Thymus (tissue), 11 donors: ENCODE results near the gene SHD. TPM values are rescaled to one million over a fixed set of nuclear protein-coding genes. Genes with fewer than 3 reads are reported as not detected.

Source experiments
- DNase-seq, 9 donors: peaks; one replicate each; pipeline ENCODE4 v3.0.0-alpha.2; 2013; ENCODE audit warnings: low spot score in 9 of 9, low read depth in 6 of 9, missing footprints in 1 of 9
- H3K27ac ChIP-seq, 2 donors: one replicate each; pipeline ENCODE4 v1.5.1; 2013; ENCODE audit warnings: control low read depth in 1 of 2, low read depth in 1 of 2, low read length in 1 of 2, mild to moderate bottlenecking in 1 of 2, moderate library complexity in 1 of 2
- H3K27me3 ChIP-seq, 2 donors: one replicate each; pipeline ENCODE4 v1.5.1; 2013; ENCODE audit warnings: low read length in 1 of 2; ENCODE audit not compliant: control insufficient read depth in 2 of 2, insufficient read depth in 1 of 2
- H3K36me3 ChIP-seq, 2 donors: one replicate each; pipeline ENCODE4 v1.5.1; 2013; ENCODE audit warnings: low read length in 1 of 2, mild to moderate bottlenecking in 1 of 2, moderate library complexity in 1 of 2; ENCODE audit not compliant: control insufficient read depth in 2 of 2, insufficient read depth in 2 of 2
- H3K4me1 ChIP-seq, 2 donors: one replicate each; pipeline ENCODE4 v1.5.1; 2013; ENCODE audit warnings: low read length in 2 of 2; ENCODE audit not compliant: control insufficient read depth in 2 of 2, insufficient read depth in 2 of 2
- H3K4me3 ChIP-seq, 2 donors: one replicate each; pipeline ENCODE4 v1.5.1; 2013; ENCODE audit warnings: low read length in 2 of 2, control low read depth in 1 of 2, mild to moderate bottlenecking in 1 of 2
- H3K9me3 ChIP-seq, 2 donors: one replicate each; pipeline ENCODE4 v1.5.1; 2013; ENCODE audit warnings: low read length in 1 of 2, mild to moderate bottlenecking in 1 of 2; ENCODE audit not compliant: control insufficient read depth in 2 of 2, insufficient read depth in 1 of 2
- WGBS: extraction: QIAGEN DNeasy Blood & Tissue Kit; methylation state at CpG from one replicate; pipeline ENCODE4 v1.1.7; 2013; 5-methylcytosine and 5-hydroxymethylcytosine counted together
- polyA plus RNA-seq: library from polyadenylated mRNA; stranded (reverse); fragments of 200-250 nt; gene quantifications from one replicate; pipeline ENCODE4 v1.2.3, GENCODE V29; 2013
- total RNA-seq: library from RNA; stranded (reverse); fragments of 120-200 nt; gene quantifications from one replicate; pipeline ENCODE4 v1.2.4, GENCODE V29; 2013
- donor health status: healthy.

Gene SHD
- total and polyA plus RNA-seq, 2 donors: 0.57 to 0.80 TPM

DNA sequence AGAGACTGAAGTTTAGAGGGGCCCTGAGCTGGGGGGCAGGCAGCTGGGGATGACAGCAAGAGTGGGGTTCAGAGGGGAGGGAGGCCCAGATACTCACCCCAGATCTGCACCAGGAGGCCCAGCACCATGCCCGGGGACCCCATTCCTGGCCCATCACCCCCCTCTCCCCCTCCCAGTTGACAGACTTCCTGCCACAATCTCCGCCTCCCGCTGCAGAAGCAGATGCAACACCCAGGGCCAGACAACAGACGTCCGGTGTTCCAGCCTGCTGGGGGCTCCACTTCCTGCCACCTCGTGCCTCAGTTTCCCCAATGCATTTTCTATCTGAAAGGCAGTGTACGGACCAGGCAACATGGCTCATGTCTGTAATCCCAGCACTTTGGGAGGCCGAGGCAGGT lies 23.2 kb downstream of the SHD start, which contains the start of gene TMIGD2:
TSS of gene TMIGD2 (minus strand) at position 147 of the 398 bp plus-strand sequence. CDS start at position 143, 4 bp downstream.
- DNase-seq: peak in 7 of 9 donors; percentile 48 to 83 (median 62)
- peak within 1 kb of the TSS; percentile 68 to 69 for H3K4me3 ChIP-seq
- 21% methylated on average over 8 of the region's 8 CpGs for WGBS
- H3K27ac ChIP-seq: peak within 1 kb of the TSS; percentile 94 to 97
- H3K9me3 ChIP-seq: no peaks in the 10 kb centered on the region
- H3K36me3 ChIP-seq: peaks cover 10 to 11% of the 10 kb centered on the region in 2 donors
- peaks cover 31 to 74% of the 10 kb centered on the region in 2 donors for H3K4me1 ChIP-seq
- no peaks in the 10 kb centered on the region for H3K27me3 ChIP-seq

DNA sequence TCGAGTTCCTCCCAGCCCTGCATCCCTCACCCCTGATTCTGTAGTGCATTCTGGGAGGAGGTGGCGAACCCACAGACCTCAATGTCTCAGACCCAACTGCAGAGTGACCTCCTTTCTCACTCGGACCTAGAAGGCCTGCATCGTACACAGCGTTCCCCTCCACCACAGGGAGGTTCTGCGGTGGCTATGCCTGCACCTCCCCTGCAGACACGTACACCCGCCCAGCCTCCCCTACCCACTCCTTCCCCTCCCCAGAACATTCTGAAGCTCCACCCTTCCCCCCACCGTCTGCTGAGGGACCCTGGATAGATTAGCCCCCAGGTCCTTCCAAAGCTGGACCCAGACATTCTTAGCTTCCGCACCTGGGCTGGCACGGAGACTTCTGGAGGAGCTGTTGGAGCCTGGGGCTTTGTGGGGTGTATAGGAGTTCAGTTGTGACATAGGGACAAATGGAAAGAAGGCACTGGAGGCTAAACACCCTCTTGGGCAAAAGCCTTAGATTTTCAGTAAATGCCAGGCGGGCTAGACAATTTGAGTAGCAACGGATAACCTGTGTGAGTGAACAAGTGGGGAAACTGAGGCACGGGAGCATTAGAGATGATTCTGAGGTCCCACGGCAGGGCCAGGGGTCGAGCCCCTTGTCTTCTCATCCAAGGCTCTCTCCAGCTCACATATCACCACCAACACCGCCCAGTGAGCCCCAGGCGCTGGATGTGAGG lies 24.9 kb downstream of the SHD start:
- peak in 5 of 9 donors; percentile 28 to 58 (median 48) for DNase-seq
- H3K4me1 ChIP-seq: peaks cover 22 to 58% of the 10 kb centered on the region in 2 donors
- 56% methylated on average over 18 of the region's 18 CpGs for WGBS
- peak overlapping the region in 1 of 2 donors; percentile 66 for H3K4me3 ChIP-seq
- H3K9me3 ChIP-seq: no peaks in the 10 kb centered on the region
- H3K27me3 ChIP-seq: no peaks in the 10 kb centered on the region
- peak overlapping the region; percentile 83 to 94 for H3K27ac ChIP-seq
- H3K36me3 ChIP-seq: no peaks in the 10 kb centered on the region

DNA sequence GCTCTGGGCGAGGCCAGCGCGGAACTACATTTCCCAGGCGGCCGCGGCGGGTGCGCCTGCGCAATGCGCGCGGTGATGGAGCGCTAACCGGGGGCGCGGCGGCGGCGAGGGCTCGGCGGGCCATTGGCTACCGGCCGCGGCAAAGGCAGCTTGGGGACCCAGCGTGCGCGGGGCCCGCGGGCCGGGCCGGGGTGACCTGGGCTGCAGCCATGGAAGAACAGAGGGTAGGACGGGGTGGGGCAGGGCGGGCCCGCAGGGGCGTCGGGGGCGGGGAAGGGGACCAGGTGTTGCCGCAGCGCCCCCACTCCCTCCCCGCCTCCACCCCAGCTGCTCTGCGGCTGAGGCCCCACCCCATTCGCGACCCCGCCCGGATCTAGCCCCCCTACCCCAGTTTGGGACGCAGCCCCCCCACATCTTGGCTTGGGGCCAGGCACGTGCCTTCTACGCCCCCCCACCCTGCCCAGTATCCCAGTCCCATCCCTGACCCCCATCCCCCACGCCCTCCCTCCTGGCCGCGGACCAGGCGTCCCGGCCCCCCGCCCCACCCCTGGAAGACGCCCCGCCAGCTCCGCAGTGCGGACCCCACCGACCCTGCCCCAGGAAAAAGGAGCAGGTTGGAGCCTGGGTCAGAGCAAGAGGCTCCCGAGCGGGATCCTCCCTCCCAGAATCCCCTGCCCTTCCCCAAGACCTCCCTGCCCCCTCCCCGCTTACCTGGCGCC lies 25.6 kb downstream of the SHD start, which contains the start of gene FSD1:
TSS of gene FSD1 (plus strand) at position 61 of the 719 bp plus-strand sequence. CDS start at position 210, 149 bp downstream.
- H3K9me3 ChIP-seq: no peaks in the 10 kb centered on the region
- H3K4me3 ChIP-seq: peak within 1 kb of the TSS; percentile 27 to 66
- H3K36me3 ChIP-seq: no peaks in the 10 kb centered on the region
- H3K27ac ChIP-seq: peak within 1 kb of the TSS; percentile 94 to 97
- 14% methylated on average over 63 of the region's 63 CpGs for WGBS
- peaks cover 16 to 50% of the 10 kb centered on the region in 2 donors for H3K4me1 ChIP-seq
- no peaks in the 10 kb centered on the region for H3K27me3 ChIP-seq
- DNase-seq: peak in 6 of 9 donors; percentile 57 to 85 (median 71)

DNA sequence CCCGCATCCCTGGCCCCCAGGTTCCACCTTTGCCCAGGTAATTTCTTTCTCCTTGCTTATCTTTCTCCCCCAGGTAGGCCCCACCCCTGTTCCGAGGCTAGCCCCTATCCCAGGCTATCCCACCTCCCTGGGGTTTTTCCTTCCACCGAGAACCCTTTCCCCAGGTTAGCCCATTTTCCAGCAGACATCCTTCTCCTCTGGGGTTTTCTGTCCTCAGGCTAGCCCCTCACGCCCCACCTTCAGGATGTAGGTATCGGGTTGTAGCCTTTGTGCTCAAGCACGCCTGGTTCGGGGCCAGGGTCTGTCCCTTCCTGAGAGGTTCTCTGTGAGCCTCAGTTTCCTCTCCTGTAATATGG lies 26.2 kb downstream of the SHD start:
- no peak overlapping the region for H3K27ac ChIP-seq
- DNase-seq: no peak
- H3K36me3 ChIP-seq: peaks cover 0 to under 1% of the 10 kb centered on the region in 2 donors
- no peaks in the 10 kb centered on the region for H3K9me3 ChIP-seq
- H3K4me1 ChIP-seq: peaks cover 16 to 48% of the 10 kb centered on the region in 2 donors
- WGBS: 89% methylated on average over 7 of the region's 7 CpGs
- H3K4me3 ChIP-seq: peak overlapping the region in 1 of 2 donors; percentile 66
- no peaks in the 10 kb centered on the region for H3K27me3 ChIP-seq

DNA sequence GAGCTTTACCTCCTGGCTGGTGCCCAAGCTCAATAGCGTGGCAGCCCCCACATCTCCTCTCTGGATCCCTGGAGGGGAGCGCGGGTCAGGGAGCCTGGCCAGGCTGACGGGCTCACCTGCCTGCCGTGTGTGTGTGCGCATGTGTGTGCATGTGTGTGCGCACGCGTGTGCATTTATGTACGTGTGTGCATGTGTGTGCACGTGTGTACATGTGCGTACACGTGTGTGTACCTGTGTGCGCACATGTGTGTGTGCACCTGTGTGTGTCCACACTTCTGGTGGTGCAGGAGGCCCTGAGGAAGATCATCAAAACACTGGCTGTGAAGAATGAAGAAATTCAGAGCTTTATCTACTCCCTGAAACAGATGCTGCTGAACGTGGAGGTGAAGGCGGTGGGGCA lies 26.6 kb downstream of the SHD start:
- DNase-seq: no peak
- 96% methylated on average over 16 of the region's 16 CpGs for WGBS

DNA sequence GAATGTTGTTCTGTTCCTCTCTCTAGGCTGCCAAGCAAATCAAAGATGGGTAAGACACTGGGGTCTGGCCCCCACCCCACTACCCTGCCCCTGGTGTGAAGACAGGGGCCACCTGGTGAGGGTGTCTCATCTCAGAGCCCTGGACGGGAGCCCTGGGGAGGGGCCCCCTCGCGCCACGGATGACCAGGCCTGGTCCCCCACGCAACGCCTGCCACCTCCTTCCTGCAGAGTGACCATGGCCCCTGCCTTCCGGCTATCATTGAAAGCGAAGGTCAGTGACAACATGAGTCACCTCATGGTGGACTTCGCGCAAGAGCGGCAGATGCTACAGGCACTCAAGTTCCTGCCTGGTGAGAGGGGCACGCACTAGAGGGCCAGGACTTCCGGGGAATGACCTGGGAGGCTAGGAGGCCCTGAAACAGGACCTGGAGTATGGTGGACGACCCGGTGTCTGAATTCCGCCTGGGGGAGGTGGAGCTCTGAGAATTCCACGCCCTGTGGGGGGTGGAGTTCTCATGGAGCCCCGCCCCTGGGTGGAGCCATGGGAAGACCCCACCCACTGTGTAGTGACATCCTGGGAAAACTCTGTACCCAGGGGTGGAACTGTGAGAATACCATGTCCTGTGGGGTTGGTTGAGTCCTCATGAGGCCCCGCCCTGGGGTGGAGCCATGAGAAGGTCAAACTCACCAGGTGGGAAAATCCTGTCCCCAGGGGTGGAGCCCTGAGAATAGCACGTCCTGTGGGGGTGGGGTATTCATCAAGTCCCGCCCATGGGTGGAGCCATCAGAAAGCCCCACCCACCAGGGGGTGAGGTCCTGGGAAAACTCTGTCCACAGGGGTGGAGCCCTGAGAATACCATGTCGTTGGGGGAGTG lies 31.4 kb downstream of the SHD start:
- Histone ChIP-seq H3K36me3 (peaks cover 0 to 6% of the 10 kb centered on the region in 2 donors), H3K4me1 (peaks cover 0 to 3% of the 10 kb centered on the region in 2 donors), H3K9me3 (peaks cover 0 to 7% of the 10 kb centered on the region in 2 donors), H3K4me3 (no peak overlapping the region), H3K27me3 (no peaks in the 10 kb centered on the region), H3K27ac (no peak overlapping the region)
- WGBS: 95% methylated on average over 22 of the region's 22 CpGs
- DNase-seq: no peak

More for the DNA sequence above, 26.6 kb downstream of the SHD start:
- Histone ChIP-seq H3K4me3 (no peak overlapping the region), H3K36me3 (peaks cover 0 to 4% of the 10 kb centered on the region in 2 donors), H3K27me3 (no peaks in the 10 kb centered on the region), H3K27ac (no peak overlapping the region), H3K9me3 (peaks cover 0 to 2% of the 10 kb centered on the region in 2 donors), H3K4me1 (peaks cover 16 to 44% of the 10 kb centered on the region in 2 donors)

DNA sequence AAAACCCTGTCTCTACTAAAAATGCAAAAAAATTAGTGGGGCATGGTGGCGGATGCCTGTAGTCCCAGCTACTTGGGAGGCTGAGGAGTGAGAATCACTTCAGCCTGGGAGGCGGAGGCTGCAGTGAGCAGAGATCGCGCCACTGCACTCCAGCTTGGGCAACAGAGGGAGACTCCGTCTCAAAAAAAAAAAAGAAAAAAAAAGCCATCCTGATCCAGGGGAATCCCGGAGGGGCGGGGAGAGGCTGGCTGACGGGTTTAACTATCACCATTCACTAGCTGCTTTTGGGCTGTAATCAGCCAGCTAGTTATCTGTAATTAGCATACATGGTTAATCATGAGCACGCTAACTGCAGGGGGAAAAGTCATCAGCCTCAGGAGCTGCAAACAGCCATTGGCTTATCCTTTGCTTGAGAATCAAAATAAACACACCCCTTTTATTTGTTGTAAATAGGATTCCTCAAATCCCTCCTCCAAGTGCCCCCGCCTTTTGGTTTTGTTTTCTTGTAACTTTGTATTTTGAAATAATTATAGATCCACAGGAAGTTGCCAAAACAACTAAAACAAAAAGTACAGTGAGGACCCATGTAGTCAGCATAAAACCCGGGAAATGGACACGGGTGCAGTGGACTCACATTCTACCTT lies 34.9 kb downstream of the SHD start:
- Histone ChIP-seq H3K36me3 (peaks cover 0 to 6% of the 10 kb centered on the region in 2 donors), H3K9me3 (peaks cover 1 to 15% of the 10 kb centered on the region in 2 donors), H3K27me3 (no peaks in the 10 kb centered on the region), H3K4me1 (no peaks in the 10 kb centered on the region), H3K4me3 (no peak overlapping the region), H3K27ac (no peak overlapping the region)
- no peak for DNase-seq
- WGBS: 93% methylated on average over 12 of the region's 12 CpGs

DNA sequence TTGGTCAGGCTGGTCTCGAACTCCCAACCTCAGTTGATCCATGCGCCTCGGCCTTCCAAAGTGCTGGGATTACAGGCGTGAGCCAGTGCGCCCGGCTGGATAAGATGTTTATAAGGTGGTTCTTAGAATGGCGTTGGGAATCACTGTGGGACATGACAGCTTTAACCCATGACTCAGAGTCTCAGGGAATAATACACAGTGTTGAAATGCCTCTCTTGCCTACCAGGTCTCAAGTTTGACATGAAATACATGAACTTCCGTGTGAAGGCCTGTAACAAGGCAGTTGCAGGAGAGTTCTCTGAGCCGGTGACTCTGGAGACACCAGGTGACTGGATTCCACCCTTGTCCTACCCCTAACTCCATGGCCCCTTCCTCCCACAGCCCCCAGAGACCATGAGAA lies 37.9 kb downstream of the SHD start:
- Histone ChIP-seq H3K4me3 (no peak overlapping the region), H3K27me3 (no peaks in the 10 kb centered on the region), H3K9me3 (peaks cover 1 to 22% of the 10 kb centered on the region in 2 donors)

More for the DNA sequence above, 37.9 kb downstream of the SHD start:
- Histone ChIP-seq H3K4me1 (no peaks in the 10 kb centered on the region), H3K27ac (peak overlapping the region in 1 of 2 donors; percentile 42), H3K36me3 (peaks cover 0 to 2% of the 10 kb centered on the region in 2 donors)
- 97% methylated on average over 9 of the region's 9 CpGs for WGBS
- DNase-seq: no peak
